ENCODE data around the gene PHRF1. TPM values are rescaled to one million over a fixed set of nuclear protein-coding genes. Genes with fewer than 3 reads are reported as not detected.

Gene PHRF1
- total and polyA plus RNA-seq, 9 of the 15 experiments (the other 6 are each of a cell fraction or from before 2014, with no cell fraction given) = 0.07 to 37.2 (median 7.7) TPM

DNA sequence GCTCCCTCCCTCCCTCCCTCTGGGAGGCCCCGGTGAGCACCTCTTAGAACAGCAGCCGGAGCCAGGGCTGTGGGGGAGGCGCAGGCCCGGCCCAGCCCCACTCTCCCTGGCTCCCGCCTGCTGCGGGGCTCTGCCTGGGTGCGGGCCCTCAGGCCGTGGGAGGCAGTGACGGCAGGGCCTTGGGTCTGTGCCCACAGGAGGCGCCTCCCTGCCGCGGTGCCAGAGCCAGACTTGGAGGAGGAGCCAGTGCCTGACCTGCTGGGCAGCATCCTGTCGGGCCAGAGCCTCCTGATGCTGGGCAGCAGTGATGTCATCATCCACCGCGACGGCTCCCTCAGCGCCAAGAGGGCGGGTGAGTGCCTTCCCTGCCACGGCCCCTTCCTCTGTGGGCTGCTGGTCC, 30.0 kb downstream of the PHRF1 start:
- POLR2A ChIA-PET = no interaction called here
- Histone ChIP-seq H3K9me1 (ENCODE audit: control insufficient read depth, insufficient read depth, low read length) (no peaks in the 10 kb centered on the region), H3K36me3 (ENCODE audit: control insufficient read depth, insufficient read depth, low read length) (peaks cover 98% of the 10 kb centered on the region), H2AFZ (ENCODE audit: low read depth, low read length) (no peak overlapping the region), H4K20me1 (replicated peaks; ENCODE audit: control insufficient read depth, insufficient read depth, low read length) (0 out of 2 replicates have a peak, but pooled peaks cover 4% of the 10 kb centered on the region), H3K4me2 (ENCODE audit: insufficient read depth, low read length) (no peak overlapping the region), H3K4me3 (no peak overlapping the region), H3K79me2 (ENCODE audit: control insufficient read depth, insufficient read depth, low read length) (no peaks in the 10 kb centered on the region), H3K9ac (ENCODE audit: insufficient read depth in 1 of 2, low read depth in 2 of 2, low read length in 2 of 2) (no peak overlapping the region), H3K27me3 (ENCODE audit: control insufficient read depth in 2 of 2, insufficient read depth in 2 of 2, low read length in 2 of 2) (no peaks in the 10 kb centered on the region), H3K9me3 (replicated peaks; ENCODE audit: control insufficient read depth, insufficient read depth, low read depth, low read length) (no peaks in the 10 kb centered on the region), H3K4me1 (replicated peaks in 1 of 2; ENCODE audit: control insufficient read depth in 2 of 2, insufficient read depth in 2 of 2, low read length in 2 of 2) (peaks cover 0 to 27% of the 10 kb centered on the region in 2 experiments; a peak in 1 of 5 replicates), H3K27ac (ENCODE audit: extremely low read depth, low read depth, low read length) (no peak overlapping the region)
- FAIRE-seq (no peak), DNase-seq (ENCODE audit: extremely low read depth in 1 of 4, low spot score in 3 of 4) (no peak), ATAC-seq (no peak)
- CTCF ChIA-PET (ENCODE audit: low intra/inter-chr PET ratio) = no interaction called here
- intact Hi-C loops (cut with micrococcal nuclease) (no loop called here), in situ Hi-C loops (cut with MboI) (no loop called here)
- no TSS peak for BruUV-seq (replicated peaks)
- no peak for TF ChIP-seq GTF2F1 (IDR thresholded peaks at IDR 0.05; ENCODE audit: low read depth, low read length)
- no peak for TF ChIP-seq ZNF124 (CRISPR knock-in tag; IDR thresholded peaks at IDR 0.05)
- TF ChIP-seq PTTG1 (tag; IDR thresholded peaks at IDR 0.05; ENCODE audit: low read depth) = no peak
- TF ChIP-seq WHSC1 (IDR thresholded peaks at IDR 0.05; ENCODE audit: low read length) = no peak
- TF ChIP-seq EP400 (IDR thresholded peaks at IDR 0.05) = no peak
- no peak for TF ChIP-seq ZNF324 (CRISPR knock-in tag; IDR thresholded peaks at IDR 0.05)
- no peak for TF ChIP-seq SAFB (IDR thresholded peaks at IDR 0.05; ENCODE audit: borderline replicate concordance, low read depth, low read length)
- TF ChIP-seq, protein P1, sequence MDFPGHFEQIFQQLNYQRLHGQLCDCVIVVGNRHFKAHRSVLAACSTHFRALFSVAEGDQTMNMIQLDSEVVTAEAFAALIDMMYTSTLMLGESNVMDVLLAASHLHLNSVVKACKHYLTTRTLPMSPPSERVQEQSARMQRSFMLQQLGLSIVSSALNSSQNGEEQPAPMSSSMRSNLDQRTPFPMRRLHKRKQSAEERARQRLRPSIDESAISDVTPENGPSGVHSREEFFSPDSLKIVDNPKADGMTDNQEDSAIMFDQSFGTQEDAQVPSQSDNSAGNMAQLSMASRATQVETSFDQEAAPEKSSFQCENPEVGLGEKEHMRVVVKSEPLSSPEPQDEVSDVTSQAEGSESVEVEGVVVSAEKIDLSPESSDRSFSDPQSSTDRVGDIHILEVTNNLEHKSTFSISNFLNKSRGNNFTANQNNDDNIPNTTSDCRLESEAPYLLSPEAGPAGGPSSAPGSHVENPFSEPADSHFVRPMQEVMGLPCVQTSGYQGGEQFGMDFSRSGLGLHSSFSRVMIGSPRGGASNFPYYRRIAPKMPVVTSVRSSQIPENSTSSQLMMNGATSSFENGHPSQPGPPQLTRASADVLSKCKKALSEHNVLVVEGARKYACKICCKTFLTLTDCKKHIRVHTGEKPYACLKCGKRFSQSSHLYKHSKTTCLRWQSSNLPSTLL (IDR thresholded peaks at IDR 0.05) = no peak
- TF ChIP-seq TAL1 (IDR thresholded peaks at IDR 0.05) = no peak
- TF ChIP-seq, protein P2, sequence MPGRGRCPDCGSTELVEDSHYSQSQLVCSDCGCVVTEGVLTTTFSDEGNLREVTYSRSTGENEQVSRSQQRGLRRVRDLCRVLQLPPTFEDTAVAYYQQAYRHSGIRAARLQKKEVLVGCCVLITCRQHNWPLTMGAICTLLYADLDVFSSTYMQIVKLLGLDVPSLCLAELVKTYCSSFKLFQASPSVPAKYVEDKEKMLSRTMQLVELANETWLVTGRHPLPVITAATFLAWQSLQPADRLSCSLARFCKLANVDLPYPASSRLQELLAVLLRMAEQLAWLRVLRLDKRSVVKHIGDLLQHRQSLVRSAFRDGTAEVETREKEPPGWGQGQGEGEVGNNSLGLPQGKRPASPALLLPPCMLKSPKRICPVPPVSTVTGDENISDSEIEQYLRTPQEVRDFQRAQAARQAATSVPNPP (IDR thresholded peaks at IDR 0.05; ENCODE audit: borderline replicate concordance, insufficient read depth, insufficient read length) = no peak
- no peak for TF ChIP-seq ZNF384 (IDR thresholded peaks at IDR 0.05; ENCODE audit: low read depth, low read length)
- TF ChIP-seq CEBPG (CRISPR knock-in tag; IDR thresholded peaks at IDR 0.05) = no peak
- no peak for TF ChIP-seq CEBPG (tag; conservative IDR thresholded peaks at IDR 0.05 in 1 of 2, IDR thresholded peaks at IDR 0.05 in 1 of 2)
- no peak for TF ChIP-seq NFIX (CRISPR knock-in tag; IDR thresholded peaks at IDR 0.05; ENCODE audit: low read depth)
- TF ChIP-seq, protein P3, sequence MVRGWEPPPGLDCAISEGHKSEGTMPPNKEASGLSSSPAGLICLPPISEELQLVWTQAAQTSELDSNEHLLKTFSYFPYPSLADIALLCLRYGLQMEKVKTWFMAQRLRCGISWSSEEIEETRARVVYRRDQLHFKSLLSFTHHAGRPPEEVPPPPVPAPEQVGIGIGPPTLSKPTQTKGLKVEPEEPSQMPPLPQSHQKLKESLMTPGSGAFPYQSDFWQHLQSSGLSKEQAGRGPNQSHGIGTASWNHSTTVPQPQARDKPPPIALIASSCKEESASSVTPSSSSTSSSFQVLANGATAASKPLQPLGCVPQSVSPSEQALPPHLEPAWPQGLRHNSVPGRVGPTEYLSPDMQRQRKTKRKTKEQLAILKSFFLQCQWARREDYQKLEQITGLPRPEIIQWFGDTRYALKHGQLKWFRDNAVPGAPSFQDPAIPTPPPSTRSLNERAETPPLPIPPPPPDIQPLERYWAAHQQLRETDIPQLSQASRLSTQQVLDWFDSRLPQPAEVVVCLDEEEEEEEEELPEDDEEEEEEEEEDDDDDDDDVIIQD (CRISPR knock-in tag; IDR thresholded peaks at IDR 0.05) = no peak
- TF ChIP-seq RHOXF2B (CRISPR knock-in tag; conservative IDR thresholded peaks at IDR 0.05) = no peak
- WGBS (ENCODE audit: insufficient coverage, low coverage, missing lambda C conversion rate) = 88% methylated on average over 12 of the region's 19 CpGs

All from K562 (cell line).